Right ventricle myocardium superior (tissue), 1 donor: ENCODE measurements around the gene CTSE. TPM values are rescaled to one million over a fixed set of nuclear protein-coding genes. Genes with fewer than 3 reads are reported as not detected.

Experiments
- ATAC-seq: fragments of 200-7000 bp; cut with Tn5 transposase; one replicate; pipeline ENCODE4 v1.9.1; 2020; ENCODE audit warnings: mild to moderate bottlenecking; ENCODE audit not compliant: poor library complexity
- DNase-seq: peaks from one replicate; pipeline ENCODE4 v3.0.0-alpha.2; 2020
- intact Hi-C: fragments of 100-400 bp; cut with DNase I; formaldehyde crosslinking; loops from one replicate; pipeline ENCODE4 v1.11.2; 2022
- total RNA-seq: library from RNA; stranded (reverse); fragmentation: NEBNext Ultra II Directional; extraction: Animal tissue kit (Norgen Biotek cat#: 25700); gene quantifications from one replicate; pipeline ENCODE4 v1.2.1, GENCODE V29; 2021
- donor health status: DM: no; HTN: yes; CAD: no; lungs with severe emphysema.

CTSE gene
- total RNA-seq, 1 donor from 2014 or later, result not detected

DNA sequence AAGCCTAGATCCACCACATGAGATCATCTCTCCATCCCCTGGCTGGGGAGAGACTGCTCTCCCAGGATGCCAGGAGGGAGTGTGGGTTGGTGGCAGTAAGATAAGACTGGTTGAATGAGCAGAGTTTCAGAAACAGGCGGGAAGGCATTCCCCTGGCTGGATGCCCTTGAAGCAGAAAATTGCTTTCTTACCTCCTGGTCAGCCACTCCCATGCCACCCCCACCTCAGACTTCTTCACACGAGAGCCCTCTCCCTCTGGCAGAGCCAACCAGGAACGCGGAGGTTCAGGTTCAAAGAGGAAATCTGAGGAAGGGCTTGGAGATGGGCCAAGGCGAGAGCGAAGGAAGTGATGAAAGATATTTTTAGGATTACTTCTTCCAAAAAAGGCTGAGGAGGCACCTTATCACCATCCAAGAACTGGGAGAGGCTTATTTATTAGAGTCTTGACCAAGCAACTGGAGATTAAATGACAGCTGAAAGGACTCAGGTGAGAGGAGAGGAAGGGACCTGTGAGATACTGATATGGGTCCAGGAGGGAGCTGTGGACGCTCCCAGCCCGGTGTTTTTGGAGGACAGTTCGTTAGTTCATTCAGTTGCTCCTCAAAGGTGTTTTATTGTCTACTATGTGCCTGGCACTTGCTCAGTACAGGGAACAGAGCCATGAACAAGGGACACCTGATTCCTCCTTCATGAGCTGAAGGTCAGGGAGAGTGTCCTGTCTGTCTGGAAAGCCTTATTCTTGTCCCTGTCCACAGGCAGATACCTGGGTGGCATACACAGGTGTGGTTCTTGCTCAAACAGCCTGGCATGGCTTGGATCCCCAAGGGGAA lies 61.5 kb downstream of the CTSE start:
- intact Hi-C loops, result no loop called here
- ATAC-seq, result no peak
- DNase-seq, result no peak

DNA sequence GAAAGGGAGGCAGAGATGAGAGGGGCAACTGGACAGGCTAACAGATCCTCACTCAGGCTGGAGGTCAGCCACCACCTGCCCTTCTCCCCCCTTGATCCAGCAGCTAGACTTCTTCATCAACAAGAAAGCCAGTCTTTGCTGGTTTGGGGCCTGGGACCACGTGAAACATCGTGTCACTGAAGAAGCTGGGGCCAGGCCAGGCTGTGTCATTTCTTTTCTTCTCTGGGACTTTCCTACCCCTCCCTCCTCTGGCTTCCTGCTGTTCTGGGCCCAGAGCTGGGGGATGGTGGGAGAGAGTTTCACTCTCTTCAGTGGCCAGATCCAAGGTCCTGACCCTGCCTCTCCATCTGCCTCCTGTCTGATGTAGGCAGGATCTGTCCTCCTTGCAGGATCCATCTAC lies 62.3 kb downstream of the CTSE start:
- DNase-seq (no peak), ATAC-seq (no peak)
- intact Hi-C loops, result no loop called here

DNA sequence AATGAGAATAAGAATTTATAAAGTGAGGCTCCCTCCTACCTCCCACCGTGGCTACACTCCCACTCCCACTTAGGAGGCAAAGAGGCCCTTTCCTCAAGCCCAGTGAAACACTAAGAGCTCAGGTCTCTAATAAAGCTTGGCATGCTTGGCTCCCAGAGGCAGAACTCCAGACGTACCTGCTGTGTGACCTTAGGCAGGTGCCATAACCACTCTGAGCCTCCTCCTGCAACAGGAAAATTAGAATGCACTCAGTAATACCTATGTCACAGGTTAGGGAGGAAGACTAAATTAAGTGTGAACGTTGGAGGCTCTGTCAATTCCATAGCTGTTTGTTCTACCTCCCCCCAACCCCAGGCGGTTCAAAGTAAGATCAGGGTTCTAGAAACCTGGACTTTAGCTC lies 63.9 kb downstream of the CTSE start:
- DNase-seq (no peak), ATAC-seq (no peak)
- intact Hi-C loops, result no loop called here

Other genes starting within 250 kb of the CTSE start
- gene RAB29, start 248.4 kb downstream of the CTSE start, total RNA-seq, result 15.0 TPM
- 465 TPM for gene SLC41A1, start 210.7 kb downstream of the CTSE start, total RNA-seq
- gene PM20D1, start 173.8 kb downstream of the CTSE start, total RNA-seq, result 1.9 TPM
- gene SLC26A9, start 80.4 kb downstream of the CTSE start, total RNA-seq, result 33.0 TPM
- gene RAB7B, start 20.5 kb downstream of the CTSE start, total RNA-seq, result 1.2 TPM
- 0.86 TPM for gene RHEX, start 29.3 kb upstream of the CTSE start, total RNA-seq
- not detected for gene AVPR1B, start 93.5 kb upstream of the CTSE start, total RNA-seq
- gene FAM72A, start 178.9 kb upstream of the CTSE start, total RNA-seq, result 1.2 TPM
- gene SRGAP2, start 179.6 kb upstream of the CTSE start, total RNA-seq, result 15.9 TPM